Measurements from ENCODE around the gene ZNF70. TPM values are rescaled to one million over a fixed set of nuclear protein-coding genes. Genes with fewer than 3 reads are reported as not detected.

Gene ZNF70
- total and polyA plus RNA-seq, 2 of the 13 experiments (the other 11 are each of a cell fraction or from before 2014, with no cell fraction given): 0.62 to 3.6 TPM

- peak; percentile 100 for TF ChIP-seq ZFP91 (CRISPR knock-in tag; IDR thresholded peaks at IDR 0.05; ENCODE audit: borderline replicate concordance)
- no peak for TF ChIP-seq RFX3 (CRISPR knock-in tag; IDR thresholded peaks at IDR 0.05)
- TF ChIP-seq ZNF382 (CRISPR knock-in tag; IDR thresholded peaks at IDR 0.05; ENCODE audit: borderline replicate concordance): no peak
- no peak for TF ChIP-seq IKZF4 (CRISPR knock-in tag; IDR thresholded peaks at IDR 0.05; ENCODE audit: borderline replicate concordance, low read depth, not compliant biosample characterization)
- no peak; the same call in 1 of the 2 replicates for TF ChIP-seq ZNF616 (CRISPR knock-in tag; IDR thresholded peaks at IDR 0.05; ENCODE audit: low read depth)
- no peak for TF ChIP-seq ZNF230 (CRISPR knock-in tag; IDR thresholded peaks at IDR 0.05)
- TF ChIP-seq MEIS1 (CRISPR knock-in tag; IDR thresholded peaks at IDR 0.05; ENCODE audit: borderline replicate concordance): no peak
- TF ChIP-seq RBM22 (optimal IDR thresholded peaks at IDR 0.05; ENCODE audit: low read length): no peak
- no peak for TF ChIP-seq ETV5 (CRISPR knock-in tag; IDR thresholded peaks at IDR 0.05; ENCODE audit: borderline replicate concordance)
- no peak for TF ChIP-seq BHLHE40 (IDR thresholded peaks at IDR 0.05; ENCODE audit: low read length)
- TF ChIP-seq HNRNPK (IDR thresholded peaks at IDR 0.05; ENCODE audit: low read depth, low read length, poor library complexity, severe bottlenecking): peak; percentile 27
- TF ChIP-seq, protein P1, sequence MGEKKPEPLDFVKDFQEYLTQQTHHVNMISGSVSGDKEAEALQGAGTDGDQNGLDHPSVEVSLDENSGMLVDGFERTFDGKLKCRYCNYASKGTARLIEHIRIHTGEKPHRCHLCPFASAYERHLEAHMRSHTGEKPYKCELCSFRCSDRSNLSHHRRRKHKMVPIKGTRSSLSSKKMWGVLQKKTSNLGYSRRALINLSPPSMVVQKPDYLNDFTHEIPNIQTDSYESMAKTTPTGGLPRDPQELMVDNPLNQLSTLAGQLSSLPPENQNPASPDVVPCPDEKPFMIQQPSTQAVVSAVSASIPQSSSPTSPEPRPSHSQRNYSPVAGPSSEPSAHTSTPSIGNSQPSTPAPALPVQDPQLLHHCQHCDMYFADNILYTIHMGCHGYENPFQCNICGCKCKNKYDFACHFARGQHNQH (CRISPR knock-in tag; IDR thresholded peaks at IDR 0.05): 0 out of 2 replicates have a peak, but pooled peaks have one; percentile 24
- no peak for TF ChIP-seq TFE3 (CRISPR knock-in tag; IDR thresholded peaks at IDR 0.05)
- peak; percentile 75 for TF ChIP-seq ZNF18 (CRISPR knock-in tag; IDR thresholded peaks at IDR 0.05; ENCODE audit: insufficient replicate concordance)
- no peak for TF ChIP-seq MAFF (IDR thresholded peaks at IDR 0.05; ENCODE audit: low read depth, low read length)
- peak; percentile 87 for TF ChIP-seq ZNF687 (CRISPR knock-in tag; IDR thresholded peaks at IDR 0.05)
- TF ChIP-seq FOXA3 (CRISPR knock-in tag; IDR thresholded peaks at IDR 0.05): no peak; the same call in 1 of the 2 replicates
- TF ChIP-seq CBX1 (IDR thresholded peaks at IDR 0.05; ENCODE audit: low read depth): no peak
Observed at GRCh38 chr22:23786752-23787599, 36.1 kb upstream of the ZNF70 start, which contains the start of gene SMARCB1 (continued).
